Mucosa of descending colon (tissue), 3 donors: ENCODE data around the gene EFNA5. TPM values are rescaled to one million over a fixed set of nuclear protein-coding genes. Genes with fewer than 3 reads are reported as not detected.

Experiments
- ATAC-seq: fragments of 200-7000 bp; cut with Tn5 transposase; one replicate; pipeline ENCODE4 v1.9.1; 2020; ENCODE audit warnings: mild to moderate bottlenecking, moderate library complexity
- DNase-seq, 3 donors: peaks; one replicate each; pipeline ENCODE4 v3.0.0-alpha.2; 2020
- H3K36me3 ChIP-seq: fragments of 200-600 bp; one replicate; pipeline ENCODE4 v1.8.0; 2021; ENCODE audit warnings: low read depth, mild to moderate bottlenecking
- H3K4me1 ChIP-seq: fragments of 200-600 bp; one replicate; pipeline ENCODE4 v1.8.0; 2021; ENCODE audit warnings: low read depth, mild to moderate bottlenecking
- H3K4me3 ChIP-seq: fragments of 200-600 bp; one replicate; pipeline ENCODE4 v1.8.0; 2021; ENCODE audit warnings: mild to moderate bottlenecking
- H3K9me3 ChIP-seq: fragments of 200-600 bp; one replicate; pipeline ENCODE4 v1.8.0; 2021; ENCODE audit warnings: mild to moderate bottlenecking
- CTCF ChIP-seq: fragments of 200-600 bp; IDR thresholded peaks from one replicate; pipeline ENCODE4 v1.8.0; 2022; ENCODE audit warnings: antibody characterized with exemption, mild to moderate bottlenecking
- intact Hi-C, 2 donors: fragments of 100-400 bp; cut with DNase I in 1 of 2; cut with micrococcal nuclease in 1 of 2; formaldehyde crosslinking; loops; one replicate each; pipeline versions ENCODE4 v1.11.0 to v1.11.1; 2022; cut with DNase I, micrococcal nuclease
- total RNA-seq, 3 donors: library from RNA; stranded (reverse); fragmentation: NEBNext Ultra II Directional in 2 of 3; extraction: Animal tissue kit (Norgen Biotek cat#: 25700) in 2 of 3; gene quantifications; one replicate each; pipeline versions ENCODE4 v1.2.1 to v1.2.4, GENCODE V29; 2021 to 2023
- donor health status: DM: no; HTN: no; CAD: no; lungs with moderate emphysema.
- donor health status: DM: no; HTN: no; CAD: no.
- donor health status: DM: no; HTN: yes; CAD: no.

The EFNA5 gene
- total RNA-seq, 3 donors from 2014 or later: 12.7 to 14.4 (median 14.3) TPM

- no peak for TF ChIP-seq CTCF
- DNase-seq (no peak), ATAC-seq (no peak)
- intact Hi-C loops: no loop called here
- Histone ChIP-seq H3K9me3 (no peaks in the 10 kb centered on the region), H3K4me1 (no peaks in the 10 kb centered on the region), H3K4me3 (no peak overlapping the region), H3K36me3 (no peaks in the 10 kb centered on the region)
Measured at GRCh38 chr5:107368615-107369014, 302.1 kb downstream of the EFNA5 start.

GRCh38 chr5:107367939-107368338, 302.8 kb downstream of the EFNA5 start:
- TF ChIP-seq CTCF: no peak
- ATAC-seq (no peak), DNase-seq (no peak)
- no peak overlapping the region for H3K4me3 ChIP-seq
- no peaks in the 10 kb centered on the region for H3K4me1 ChIP-seq
- H3K36me3 ChIP-seq: no peaks in the 10 kb centered on the region
- no peaks in the 10 kb centered on the region for H3K9me3 ChIP-seq
- intact Hi-C loops: no loop called here

- intact Hi-C loops: no loop called here
- no peak for DNase-seq
- Histone ChIP-seq H3K4me1 (no peaks in the 10 kb centered on the region), H3K36me3 (no peaks in the 10 kb centered on the region), H3K9me3 (no peaks in the 10 kb centered on the region), H3K4me3 (no peak overlapping the region)
- TF ChIP-seq CTCF: no peak
- no peak for ATAC-seq
Measured at GRCh38 chr5:107367480-107367879, 303.3 kb downstream of the EFNA5 start.

- TF ChIP-seq CTCF: no peak
- intact Hi-C loops: no loop called here
- ATAC-seq: peak; percentile 58
- no peak for DNase-seq
- H3K9me3 ChIP-seq: no peaks in the 10 kb centered on the region
- H3K36me3 ChIP-seq: no peaks in the 10 kb centered on the region
- H3K4me1 ChIP-seq: no peaks in the 10 kb centered on the region
- no peak overlapping the region for H3K4me3 ChIP-seq
Measured at GRCh38 chr5:107365320-107366109, 305.2 kb downstream of the EFNA5 start.

- no peak for DNase-seq
- intact Hi-C loops: no loop called here
- no peak for TF ChIP-seq CTCF
- Histone ChIP-seq H3K9me3 (no peaks in the 10 kb centered on the region), H3K4me3 (no peak overlapping the region), H3K4me1 (no peaks in the 10 kb centered on the region), H3K36me3 (no peaks in the 10 kb centered on the region)
- ATAC-seq: no peak
Measured at GRCh38 chr5:107364443-107365319, 306.1 kb downstream of the EFNA5 start.
